Mesendoderm (in vitro differentiated cells): ENCODE measurements around the gene AFMID.
"Not testable (repeated sequence)": the region's sequence is repeated elsewhere in the genome, so short reads cannot be mapped to it uniquely, and the experiment has no call there.

Source experiments
- DNase-seq: peaks from one replicate; pipeline ENCODE4 v3.0.0; 2013
- H2AK5ac ChIP-seq: 2 replicates; pipeline ENCODE4 v1.6.1; 2013; ENCODE audit warnings: low read length, inconsistent platforms
- H2BK120ac ChIP-seq: 2 replicates; pipeline ENCODE4 v1.6.1; 2013; ENCODE audit warnings: low read depth, mild to moderate bottlenecking, low read length, moderate library complexity, mixed read lengths
- H2BK15ac ChIP-seq: replicated peaks from 2 replicates; pipeline ENCODE4 v1.6.1; 2013; ENCODE audit warnings: low read depth, mild to moderate bottlenecking, moderate library complexity
- H2BK5ac ChIP-seq: 2 replicates; pipeline ENCODE4 v1.6.1; 2013; ENCODE audit warnings: low read length, inconsistent platforms
- H3K18ac ChIP-seq: 2 replicates; pipeline ENCODE4 v1.6.1; 2013; ENCODE audit warnings: mild to moderate bottlenecking, low read length, mixed read lengths
- H3K23ac ChIP-seq: one replicate; pipeline ENCODE4 v1.6.1; 2013; ENCODE audit warnings: low read length
- H3K27ac ChIP-seq: 2 replicates; pipeline ENCODE4 v1.5.1; 2013; ENCODE audit warnings: low read depth, mild to moderate bottlenecking, inconsistent platforms, low read length, moderate library complexity
- H3K27me3 ChIP-seq: 2 replicates; pipeline ENCODE4 v1.6.1; 2013; ENCODE audit warnings: low read length, control low read depth, mild to moderate bottlenecking, inconsistent platforms; ENCODE audit not compliant: insufficient read depth, poor library complexity
- H3K36me3 ChIP-seq: 2 replicates; pipeline ENCODE4 v1.6.1; 2013; ENCODE audit warnings: low read length, inconsistent platforms; ENCODE audit not compliant: control insufficient read depth, insufficient read depth
- H3K4ac ChIP-seq: one replicate; pipeline ENCODE4 v1.6.1; 2013; ENCODE audit warnings: low read depth, mild to moderate bottlenecking, low read length, moderate library complexity
- H3K4me1 ChIP-seq: 2 replicates; pipeline ENCODE4 v1.6.1; 2013; ENCODE audit warnings: low read depth, low read length, inconsistent platforms; ENCODE audit not compliant: control insufficient read depth
- H3K4me2 ChIP-seq: 2 replicates; pipeline ENCODE4 v1.6.1; 2013; ENCODE audit warnings: low read length
- H3K4me3 ChIP-seq: 2 replicates; pipeline ENCODE4 v1.5.1; 2013; ENCODE audit warnings: mild to moderate bottlenecking, low read length
- H3K56ac ChIP-seq: one replicate; pipeline ENCODE4 v1.6.1; 2013; ENCODE audit warnings: low read length
- H3K79me1 ChIP-seq: 2 replicates; pipeline ENCODE4 v1.6.1; 2013; ENCODE audit warnings: low read length, inconsistent platforms
- H3K79me2 ChIP-seq: 2 replicates; pipeline ENCODE4 v1.6.1; 2013; ENCODE audit warnings: mild to moderate bottlenecking, low read length; ENCODE audit not compliant: control insufficient read depth, insufficient read depth
- H3K9ac ChIP-seq: 2 replicates; pipeline ENCODE4 v1.6.1; 2013; ENCODE audit warnings: low read length, inconsistent platforms
- H4K5ac ChIP-seq: one replicate; pipeline ENCODE4 v1.6.1; 2013; ENCODE audit warnings: low read length
- H4K8ac ChIP-seq: one replicate; pipeline ENCODE4 v1.6.1; 2013; ENCODE audit warnings: low read depth, mild to moderate bottlenecking, control low read depth, low read length, moderate library complexity
- WGBS: extraction: QIAGEN DNeasy Blood & Tissue Kit; methylation state at CpG from one replicate; pipeline ENCODE4 v1.1.7; 2013; ENCODE audit warnings: low lambda C conversion rate, missing lambda C conversion rate; ENCODE audit not compliant: insufficient coverage; ENCODE audit errors: extremely low coverage; 5-methylcytosine and 5-hydroxymethylcytosine counted together

AFMID gene

DNA sequence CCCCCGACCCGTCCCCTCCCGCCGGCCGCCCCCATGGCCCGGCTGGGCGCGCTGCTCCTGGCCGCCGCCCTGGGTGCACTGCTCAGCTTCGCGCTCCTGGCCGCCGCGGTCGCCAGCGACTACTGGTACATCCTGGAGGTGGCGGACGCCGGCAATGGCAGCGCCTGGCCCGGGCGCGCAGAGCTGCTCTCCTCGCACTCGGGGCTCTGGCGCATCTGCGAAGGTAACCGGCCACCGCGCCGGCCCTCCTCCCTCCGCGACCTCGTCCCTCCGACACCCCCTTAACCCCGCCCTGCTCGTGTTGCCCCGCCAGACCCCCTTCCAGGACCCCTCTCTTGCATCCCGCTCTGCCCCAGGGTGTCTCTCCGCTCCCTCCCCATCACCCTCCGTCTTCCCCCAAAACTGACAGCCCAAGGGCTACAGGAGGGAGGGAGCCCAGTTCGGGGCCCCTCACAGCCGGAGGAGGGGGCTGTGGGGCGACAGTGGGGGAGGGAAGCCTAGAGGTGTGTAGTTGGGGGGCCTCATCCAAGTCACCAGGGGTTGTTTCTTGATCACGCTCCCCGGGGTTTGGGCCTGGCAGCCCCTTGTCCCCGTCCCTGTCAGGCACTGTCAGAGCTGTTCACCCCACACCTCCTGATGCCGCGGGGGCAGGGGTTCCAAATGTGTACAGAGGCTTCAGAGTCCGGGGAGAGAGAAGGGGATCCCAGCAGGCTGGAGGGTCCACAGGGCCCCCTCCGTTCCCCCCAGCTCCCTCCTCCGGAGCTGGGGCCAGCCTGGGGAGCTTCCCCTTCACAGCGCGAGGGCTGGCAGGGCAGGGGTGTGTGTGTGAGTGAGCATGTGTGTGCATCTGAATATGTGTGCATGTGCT lies 45.1 kb downstream of the AFMID start:
- Histone ChIP-seq H3K27me3 (peaks cover 8% of the 10 kb centered on the region), H3K4me2 (no peak overlapping the region), H2AK5ac (no peak overlapping the region), H4K5ac (no peak overlapping the region), H3K36me3 (no peaks in the 10 kb centered on the region), H2BK5ac (no peak overlapping the region), H2BK15ac (no peak overlapping the region), H3K4ac (no peak overlapping the region), H3K4me1 (no peaks in the 10 kb centered on the region), H4K8ac (no peak overlapping the region), H3K9ac (peak overlapping the region; percentile 36), H3K18ac (no peak overlapping the region), H3K79me2 (no peaks in the 10 kb centered on the region), H3K23ac (no peak overlapping the region), H3K79me1 (no peaks in the 10 kb centered on the region), H3K4me3 (peak overlapping the region; percentile 11), H2BK120ac (no peak overlapping the region), H3K56ac (peak overlapping the region; percentile 34), H3K27ac (no peak overlapping the region)
- no CpG with 5 or more reads among the region's 55 CpGs for WGBS
- peak; percentile 47 for DNase-seq

DNA sequence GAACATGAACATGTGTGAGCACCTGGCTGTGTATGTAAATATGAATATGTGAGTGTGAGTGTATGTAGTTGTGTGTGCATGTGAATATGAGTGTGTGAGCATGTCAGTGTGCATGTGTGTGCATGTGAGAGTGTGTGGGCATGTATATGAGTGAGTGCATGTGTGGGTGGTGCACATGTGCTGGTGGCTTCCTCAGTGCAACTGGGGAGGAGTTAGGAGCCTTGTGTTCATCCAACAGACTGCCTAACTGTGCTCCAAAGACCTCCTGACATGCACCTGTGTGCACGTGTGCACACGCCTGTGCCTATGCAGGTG lies 45.7 kb downstream of the AFMID start:
- Histone ChIP-seq H3K27me3 (peaks cover 8% of the 10 kb centered on the region), H3K4me3 (no peak overlapping the region)
- WGBS: no CpG with 5 or more reads among the region's 2 CpGs

DNA sequence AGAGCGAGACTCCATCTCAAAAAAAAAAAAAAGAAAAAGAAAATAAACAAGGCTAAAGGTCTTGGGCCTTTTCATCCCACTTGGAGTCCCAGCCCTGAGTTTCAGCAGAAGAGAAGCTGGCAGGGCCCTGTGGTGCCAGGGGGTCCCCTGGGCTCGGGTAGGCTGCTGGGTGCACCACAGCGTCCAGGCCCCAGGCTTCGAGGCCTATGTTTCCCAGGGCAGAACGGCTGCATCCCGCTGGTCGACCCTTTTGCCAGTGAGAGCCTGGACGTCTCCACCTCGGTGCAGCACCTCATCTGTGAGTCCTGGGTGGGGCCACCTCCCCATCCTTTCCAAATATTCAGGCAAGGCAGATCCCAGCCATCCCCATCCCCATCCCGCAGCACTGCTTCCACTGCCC lies 46.5 kb downstream of the AFMID start:
- no CpG with 5 or more reads among the region's 10 CpGs for WGBS
- H2BK120ac ChIP-seq: no peak overlapping the region
- peaks cover 8% of the 10 kb centered on the region for H3K27me3 ChIP-seq
- no peak overlapping the region for H2AK5ac ChIP-seq
- H4K8ac ChIP-seq: no peak overlapping the region
- no peak overlapping the region for H3K56ac ChIP-seq
- no peak overlapping the region for H4K5ac ChIP-seq
- no peak overlapping the region for H2BK15ac ChIP-seq
- no peaks in the 10 kb centered on the region for H3K79me2 ChIP-seq
- H2BK5ac ChIP-seq: no peak overlapping the region
- no peak overlapping the region for H3K9ac ChIP-seq
- no peak overlapping the region for H3K4me2 ChIP-seq
- no peaks in the 10 kb centered on the region for H3K36me3 ChIP-seq
- no peak overlapping the region for H3K4me3 ChIP-seq
- no peak overlapping the region for H3K4ac ChIP-seq
- H3K4me1 ChIP-seq: no peaks in the 10 kb centered on the region
- no peak overlapping the region for H3K23ac ChIP-seq
- no peak overlapping the region for H3K27ac ChIP-seq
- no peaks in the 10 kb centered on the region for H3K79me1 ChIP-seq
- DNase-seq: no peak
- no peak overlapping the region for H3K18ac ChIP-seq

More for the DNA sequence above, 45.7 kb downstream of the AFMID start:
- Histone ChIP-seq H3K4me1 (no peaks in the 10 kb centered on the region), H2BK5ac (no peak overlapping the region), H3K27ac (no peak overlapping the region), H3K56ac (no peak overlapping the region), H2BK15ac (no peak overlapping the region), H3K23ac (no peak overlapping the region), H3K4ac (no peak overlapping the region), H3K9ac (no peak overlapping the region), H3K4me2 (no peak overlapping the region), H4K5ac (no peak overlapping the region), H3K36me3 (no peaks in the 10 kb centered on the region), H2BK120ac (no peak overlapping the region), H3K18ac (no peak overlapping the region), H3K79me2 (no peaks in the 10 kb centered on the region), H2AK5ac (no peak overlapping the region), H4K8ac (no peak overlapping the region), H3K79me1 (no peaks in the 10 kb centered on the region)
- no peak for DNase-seq

GRCh38 chr17:78234261-78234865 lies 47.2 kb downstream of the AFMID start:
- DNase-seq: no peak
- Histone ChIP-seq H2BK5ac (no peak overlapping the region), H3K27ac (no peak overlapping the region), H3K79me2 (no peaks in the 10 kb centered on the region), H2BK120ac (no peak overlapping the region), H2BK15ac (no peak overlapping the region), H3K23ac (no peak overlapping the region), H3K79me1 (no peaks in the 10 kb centered on the region), H3K4ac (no peak overlapping the region), H2AK5ac (no peak overlapping the region), H3K4me2 (no peak overlapping the region), H3K9ac (no peak overlapping the region), H3K27me3 (peaks cover 8% of the 10 kb centered on the region), H3K18ac (no peak overlapping the region), H3K36me3 (no peaks in the 10 kb centered on the region), H3K4me1 (no peaks in the 10 kb centered on the region), H4K8ac (no peak overlapping the region), H4K5ac (no peak overlapping the region), H3K4me3 (no peak overlapping the region), H3K56ac (no peak overlapping the region)
- WGBS: no CpG with 5 or more reads among the region's 17 CpGs

- WGBS: no CpG with 5 or more reads among the region's 6 CpGs
- not testable (repeated sequence) for H2BK120ac ChIP-seq, H3K36me3 ChIP-seq, H3K27me3 ChIP-seq, H3K4ac ChIP-seq, H3K9ac ChIP-seq, H3K56ac ChIP-seq, H2BK5ac ChIP-seq, H2BK15ac ChIP-seq, H3K4me2 ChIP-seq, H4K8ac ChIP-seq, DNase-seq, H4K5ac ChIP-seq, H2AK5ac ChIP-seq, H3K18ac ChIP-seq, H3K79me1 ChIP-seq, H3K23ac ChIP-seq, H3K27ac ChIP-seq, H3K79me2 ChIP-seq, H3K4me1 ChIP-seq, H3K4me3 ChIP-seq
Observed at GRCh38 chr17:78235022-78235421, 47.9 kb downstream of the AFMID start.
